HepG2 (cell line): ENCODE measurements around the gene HSDL2. TPM values are rescaled to one million over a fixed set of nuclear protein-coding genes. Genes with fewer than 3 reads are reported as not detected.

ENCODE experiments used
- ATF7-NPFF ChIP-seq: sonication (generic); formaldehyde crosslinking; IDR thresholded peaks from 2 replicates; pipeline ENCODE4 v1.8.1; 2023; ENCODE audit warnings: mild to moderate bottlenecking, low read depth, missing genetic modification reagents, moderate library complexity
- FOXM1 ChIP-seq: sonication (generic); formaldehyde crosslinking; IDR thresholded peaks from 2 replicates; pipeline ENCODE4 v1.5.0; 2020; ENCODE audit warnings: missing genetic modification reagents
- FOXO1 ChIP-seq: sonication (generic); formaldehyde crosslinking; IDR thresholded peaks from 2 replicates; pipeline ENCODE4 v1.4.0; 2020; ENCODE audit warnings: missing genetic modification reagents
- HNRNPLL ChIP-seq: fragments of 200-400 bp; formaldehyde crosslinking; IDR thresholded peaks from 2 replicates; pipeline ENCODE4 v1.6.1; 2017; ENCODE audit warnings: mild to moderate bottlenecking, low read depth, low read length; ENCODE audit not compliant: poor library complexity, severe bottlenecking
- KDM2A ChIP-seq: sonication (generic); formaldehyde crosslinking; IDR thresholded peaks from 2 replicates; pipeline ENCODE4 v1.4.0; 2020; ENCODE audit warnings: low read depth, missing genetic modification reagents, borderline replicate concordance
- POLR2G ChIP-seq: fragments of 200-400 bp; formaldehyde crosslinking; IDR thresholded peaks from 2 replicates; pipeline ENCODE4 v1.6.1; 2018; ENCODE audit warnings: mild to moderate bottlenecking, low read depth, low read length, moderate library complexity
- SOX13 ChIP-seq, 3 experiments: fragments of 450-650 bp in 1 of 3; sonication (generic) in 1 of 3; formaldehyde crosslinking in 1 of 3; IDR thresholded peaks in 2 of 3; conservative IDR thresholded peaks in 1 of 3; 2 replicates each; pipeline versions ENCODE4 v1.5.0 to v1.6.1; 2016 to 2020; ENCODE audit warnings: antibody characterized with exemption in 1 of 3, mild to moderate bottlenecking in 1 of 3, missing compliant biosample characterization in 1 of 3, missing genetic modification reagents in 1 of 3, moderate library complexity in 1 of 3
- SP1 ChIP-seq, 2 experiments: fragments of 450-650 bp in 1 of 2; sonication (generic) in 1 of 2; formaldehyde crosslinking in 1 of 2; IDR thresholded peaks; 2 replicates each; pipeline versions ENCODE4 v1.4.0 to v1.6.1; 2016 to 2020; ENCODE audit warnings: missing genetic modification reagents in 1 of 2
- ZBTB21 ChIP-seq: sonication (generic); formaldehyde crosslinking; IDR thresholded peaks from 2 replicates; pipeline ENCODE4 v1.4.0; 2020; ENCODE audit warnings: missing genetic modification reagents
- ZFY ChIP-seq: sonication (generic); formaldehyde crosslinking; IDR thresholded peaks from 2 replicates; pipeline ENCODE4 v1.4.0; 2020; ENCODE audit warnings: missing genetic modification reagents
- ZNF44 ChIP-seq: sonication (generic); formaldehyde crosslinking; IDR thresholded peaks from 2 replicates; pipeline ENCODE4 v1.5.1; 2020; ENCODE audit warnings: mild to moderate bottlenecking, missing genetic modification reagents
- ZNF501 ChIP-seq: sonication (generic); formaldehyde crosslinking; IDR thresholded peaks from 2 replicates; pipeline ENCODE4 v1.5.1; 2020; ENCODE audit warnings: mild to moderate bottlenecking, moderate library complexity, missing genetic modification reagents
- ZNF510 ChIP-seq: sonication (generic); formaldehyde crosslinking; IDR thresholded peaks from 2 replicates; pipeline ENCODE4 v1.4.0; 2020; ENCODE audit warnings: low read depth, mild to moderate bottlenecking, missing genetic modification reagents
- ZNF564 ChIP-seq: sonication (generic); formaldehyde crosslinking; IDR thresholded peaks from 2 replicates; pipeline ENCODE4 v1.8.1; 2023; ENCODE audit warnings: mild to moderate bottlenecking, missing genetic modification reagents
- ZNF709 ChIP-seq: sonication (generic); formaldehyde crosslinking; IDR thresholded peaks from 2 replicates; pipeline ENCODE4 v1.5.0; 2020; ENCODE audit warnings: mild to moderate bottlenecking, missing genetic modification reagents
- ZNF773 ChIP-seq: sonication (generic); formaldehyde crosslinking; IDR thresholded peaks from 2 replicates; pipeline ENCODE4 v1.4.0; 2020; ENCODE audit warnings: missing genetic modification reagents, borderline replicate concordance
- ZNF788 ChIP-seq: sonication (generic); formaldehyde crosslinking; IDR thresholded peaks from 2 replicates; pipeline ENCODE4 v1.5.0; 2020; ENCODE audit warnings: mild to moderate bottlenecking, missing genetic modification reagents, borderline replicate concordance
- polyA plus RNA-seq, 8 experiments: library from polyadenylated mRNA; depleted of rRNA in 3 of 8; stranded (reverse) in 7 of 8; unstranded in 1 of 8; fragments of >200 nt; fragmentation: Illumina TruSeq in 4 of 8; extraction: Trizol in 4 of 8; gene quantifications; 2 replicates each; pipeline versions ENCODE4 v1.2.1 to v1.2.3, GENCODE V29; 2011 to 2016; ENCODE audit warnings: low read depth in 4 of 8, missing spikeins in 1 of 8, mixed read lengths in 1 of 8; ENCODE audit not compliant: insufficient read depth in 1 of 8
- total RNA-seq, 5 experiments: library from RNA; depleted of rRNA; stranded (reverse); fragments of >200 nt; fragmentation: Illumina TruSeq; extraction: Trizol; gene quantifications; 2 replicates each; pipeline ENCODE4 v1.2.3, GENCODE V29; 2016; ENCODE audit warnings: low read depth in 1 of 5
- TF ChIP-seq, protein P1 (sequence below): sonication (generic); formaldehyde crosslinking; IDR thresholded peaks from 2 replicates; pipeline ENCODE4 v1.8.1; 2022; ENCODE audit warnings: mild to moderate bottlenecking, missing genetic modification reagents
- TF ChIP-seq, protein P2 (sequence below): IDR thresholded peaks from 2 replicates; pipeline ENCODE4 v1.6.1; 2016; ENCODE audit warnings: mild to moderate bottlenecking
- TF ChIP-seq, protein P3 (sequence below): sonication (generic); formaldehyde crosslinking; IDR thresholded peaks from 2 replicates; pipeline ENCODE4 v1.5.1; 2020; ENCODE audit warnings: missing genetic modification reagents, mild to moderate bottlenecking, borderline replicate concordance
- TF ChIP-seq, protein P4 (sequence below): sonication (generic); formaldehyde crosslinking; IDR thresholded peaks from 2 replicates; pipeline ENCODE4 v1.4.0; 2020; ENCODE audit warnings: missing genetic modification reagents; ENCODE audit errors: not compliant biosample characterization
- TF ChIP-seq, protein P5 (sequence below): sonication (generic); IDR thresholded peaks from 2 replicates; pipeline ENCODE4 v1.6.1; 2016; ENCODE audit warnings: low read depth, borderline replicate concordance

Gene HSDL2
- total and polyA plus RNA-seq, 2 of the 13 experiments (the other 11 are each of a cell fraction or from before 2014, with no cell fraction given), result 55.3 to 80.2 TPM

DNA sequence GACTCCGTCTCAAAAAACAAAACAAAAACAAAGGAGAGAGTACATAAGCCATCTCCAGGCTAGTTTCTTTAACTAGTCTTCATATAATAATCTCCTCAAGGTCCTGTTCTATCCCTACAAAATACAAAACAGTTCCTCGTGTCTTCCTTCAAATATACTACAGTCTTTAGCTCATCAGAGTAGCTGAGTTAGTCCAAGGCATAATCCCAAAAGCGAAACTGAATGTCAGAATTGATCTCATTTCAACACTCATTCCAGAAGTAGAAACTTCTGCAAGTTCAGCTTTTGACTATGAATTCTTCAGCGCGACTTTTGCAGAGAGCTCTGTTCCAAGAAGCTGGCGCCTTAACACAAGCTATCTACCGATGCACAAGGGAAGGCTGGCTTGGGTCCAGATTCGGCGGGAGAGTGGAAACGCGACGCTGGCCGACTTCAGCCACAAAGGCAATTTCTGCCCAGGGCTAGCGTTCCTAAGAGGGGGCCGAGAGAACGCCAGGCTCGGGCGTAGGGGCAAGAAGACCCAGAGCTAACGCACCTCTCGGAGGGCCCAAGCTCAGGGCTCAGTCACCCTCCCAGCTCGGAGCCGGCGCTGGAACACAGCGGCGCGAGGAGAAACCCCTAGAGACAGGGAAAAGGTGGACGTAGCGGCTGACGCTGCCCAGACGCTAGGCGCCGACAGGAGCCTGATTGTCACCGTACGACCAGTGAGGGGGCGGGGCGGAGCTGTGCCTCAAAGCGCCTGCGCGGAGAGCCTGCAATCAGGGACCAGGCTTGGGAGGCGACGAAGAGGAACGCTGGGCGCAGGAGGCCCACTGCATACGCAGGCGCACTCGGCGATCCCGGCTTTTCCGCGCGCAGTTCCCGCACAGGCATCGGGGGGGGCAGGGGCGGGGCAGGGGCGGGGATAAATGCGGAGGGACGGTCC lies 469 bp upstream of the HSDL2 start (continued):
- peak; percentile 58; the same call in 1 of the 2 replicates for TF ChIP-seq ZNF788
- peak; percentile 43; the same call in 1 of the 2 replicates for TF ChIP-seq FOXO1
- TF ChIP-seq SOX13 (IDR thresholded peaks at IDR 0.05), result no peak
- TF ChIP-seq SOX13 (CRISPR knock-in tag; conservative IDR thresholded peaks at IDR 0.05 in 1 of 2, IDR thresholded peaks at IDR 0.05 in 1 of 2), result no peak
- TF ChIP-seq, protein P1, sequence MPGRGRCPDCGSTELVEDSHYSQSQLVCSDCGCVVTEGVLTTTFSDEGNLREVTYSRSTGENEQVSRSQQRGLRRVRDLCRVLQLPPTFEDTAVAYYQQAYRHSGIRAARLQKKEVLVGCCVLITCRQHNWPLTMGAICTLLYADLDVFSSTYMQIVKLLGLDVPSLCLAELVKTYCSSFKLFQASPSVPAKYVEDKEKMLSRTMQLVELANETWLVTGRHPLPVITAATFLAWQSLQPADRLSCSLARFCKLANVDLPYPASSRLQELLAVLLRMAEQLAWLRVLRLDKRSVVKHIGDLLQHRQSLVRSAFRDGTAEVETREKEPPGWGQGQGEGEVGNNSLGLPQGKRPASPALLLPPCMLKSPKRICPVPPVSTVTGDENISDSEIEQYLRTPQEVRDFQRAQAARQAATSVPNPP (CRISPR knock-in tag), result 0 out of 2 replicates have a peak, but pooled peaks have one; percentile 60
- TF ChIP-seq ZNF501 (CRISPR knock-in tag), result peak; percentile 88
- no peak for TF ChIP-seq FOXM1 (CRISPR knock-in tag)
- TF ChIP-seq HNRNPLL, result peak; percentile 90
- peak; percentile 42; the same call in 1 of the 2 replicates for TF ChIP-seq ZNF510 (CRISPR knock-in tag)
- no peak for TF ChIP-seq ZNF709 (CRISPR knock-in tag)
- TF ChIP-seq ATF7-NPFF, result 0 out of 2 replicates have a peak, but pooled peaks have one; percentile 14
- TF ChIP-seq ZNF564, result peak; percentile 73; the same call in 1 of the 2 replicates
- TF ChIP-seq, protein P2, sequence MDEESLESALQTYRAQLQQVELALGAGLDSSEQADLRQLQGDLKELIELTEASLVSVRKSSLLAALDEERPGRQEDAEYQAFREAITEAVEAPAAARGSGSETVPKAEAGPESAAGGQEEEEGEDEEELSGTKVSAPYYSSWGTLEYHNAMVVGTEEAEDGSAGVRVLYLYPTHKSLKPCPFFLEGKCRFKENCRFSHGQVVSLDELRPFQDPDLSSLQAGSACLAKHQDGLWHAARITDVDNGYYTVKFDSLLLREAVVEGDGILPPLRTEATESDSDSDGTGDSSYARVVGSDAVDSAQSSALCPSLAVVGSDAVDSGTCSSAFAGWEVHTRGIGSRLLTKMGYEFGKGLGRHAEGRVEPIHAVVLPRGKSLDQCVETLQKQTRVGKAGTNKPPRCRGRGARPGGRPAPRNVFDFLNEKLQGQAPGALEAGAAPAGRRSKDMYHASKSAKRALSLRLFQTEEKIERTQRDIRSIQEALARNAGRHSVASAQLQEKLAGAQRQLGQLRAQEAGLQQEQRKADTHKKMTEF (CRISPR knock-in tag), result peak; percentile 77
- TF ChIP-seq ZNF773 (CRISPR knock-in tag), result 0 out of 2 replicates have a peak, but pooled peaks have one; percentile 51
- TF ChIP-seq SP1 (IDR thresholded peaks at IDR 0.05), result no peak
- peak; percentile 55; the same call in 1 of the 2 replicates for TF ChIP-seq SP1 (CRISPR knock-in tag; IDR thresholded peaks at IDR 0.05)
- TF ChIP-seq ZFY (CRISPR knock-in tag), result peak; percentile 52
- TF ChIP-seq ZBTB21, result 0 out of 2 replicates have a peak, but pooled peaks have one; percentile 15
- peak; percentile 86 for TF ChIP-seq KDM2A
- TF ChIP-seq POLR2G, result peak; percentile 96
- TF ChIP-seq, protein P3, sequence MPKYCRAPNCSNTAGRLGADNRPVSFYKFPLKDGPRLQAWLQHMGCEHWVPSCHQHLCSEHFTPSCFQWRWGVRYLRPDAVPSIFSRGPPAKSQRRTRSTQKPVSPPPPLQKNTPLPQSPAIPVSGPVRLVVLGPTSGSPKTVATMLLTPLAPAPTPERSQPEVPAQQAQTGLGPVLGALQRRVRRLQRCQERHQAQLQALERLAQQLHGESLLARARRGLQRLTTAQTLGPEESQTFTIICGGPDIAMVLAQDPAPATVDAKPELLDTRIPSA (CRISPR knock-in tag), result 0 out of 2 replicates have a peak, but pooled peaks have one; percentile 63
- TF ChIP-seq, protein P4, sequence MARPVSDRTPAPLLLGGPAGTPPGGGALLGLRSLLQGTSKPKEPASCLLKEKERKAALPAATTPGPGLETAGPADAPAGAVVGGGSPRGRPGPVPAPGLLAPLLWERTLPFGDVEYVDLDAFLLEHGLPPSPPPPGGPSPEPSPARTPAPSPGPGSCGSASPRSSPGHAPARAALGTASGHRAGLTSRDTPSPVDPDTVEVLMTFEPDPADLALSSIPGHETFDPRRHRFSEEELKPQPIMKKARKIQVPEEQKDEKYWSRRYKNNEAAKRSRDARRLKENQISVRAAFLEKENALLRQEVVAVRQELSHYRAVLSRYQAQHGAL (CRISPR knock-in tag), result no peak
- TF ChIP-seq, protein P5, sequence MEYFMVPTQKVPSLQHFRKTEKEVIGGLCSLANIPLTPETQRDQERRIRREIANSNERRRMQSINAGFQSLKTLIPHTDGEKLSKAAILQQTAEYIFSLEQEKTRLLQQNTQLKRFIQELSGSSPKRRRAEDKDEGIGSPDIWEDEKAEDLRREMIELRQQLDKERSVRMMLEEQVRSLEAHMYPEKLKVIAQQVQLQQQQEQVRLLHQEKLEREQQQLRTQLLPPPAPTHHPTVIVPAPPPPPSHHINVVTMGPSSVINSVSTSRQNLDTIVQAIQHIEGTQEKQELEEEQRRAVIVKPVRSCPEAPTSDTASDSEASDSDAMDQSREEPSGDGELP, result no peak; the same call in 1 of the 2 replicates
- no peak for TF ChIP-seq ZNF44 (CRISPR knock-in tag)
